HG03442 (cell line): ENCODE measurements around the gene TNS2.

ENCODE experiments used
- ATAC-seq: cut with Tn5 transposase; IDR thresholded peaks from one replicate; pipeline ENCODE4 v1.9.1; 2021; ENCODE audit warnings: mild to moderate bottlenecking, moderate library complexity; ENCODE audit not compliant: unreplicated experiment

The TNS2 gene

GRCh38 chr12:53044052-53044581 lies 5.7 kb upstream of the TNS2 start:
- ATAC-seq: no peak

- no peak for ATAC-seq
Measured at GRCh38 chr12:53044896-53045695, 4.8 kb upstream of the TNS2 start.

GRCh38 chr12:53045696-53046045 lies 4.2 kb upstream of the TNS2 start:
- ATAC-seq: no peak

- peak; percentile 31 for ATAC-seq
Measured at GRCh38 chr12:53046655-53047220, 3.1 kb upstream of the TNS2 start.

GRCh38 chr12:53047221-53048032 lies 2.4 kb upstream of the TNS2 start:
- peak; percentile 71 for ATAC-seq

GRCh38 chr12:53048033-53048779 lies 1.7 kb upstream of the TNS2 start:
- ATAC-seq: no peak

- ATAC-seq: no peak
Measured at GRCh38 chr12:53048780-53049401, 974 bp upstream of the TNS2 start.

- ATAC-seq: no peak
Measured at GRCh38 chr12:53050426-53051057, 677 bp downstream of the TNS2 start.

GRCh38 chr12:53051058-53051880 lies 1.4 kb downstream of the TNS2 start:
- ATAC-seq: no peak

GRCh38 chr12:53051881-53052412 lies 2.1 kb downstream of the TNS2 start:
- ATAC-seq: no peak

GRCh38 chr12:53052419-53053217 lies 2.8 kb downstream of the TNS2 start:
- ATAC-seq: no peak

- ATAC-seq: no peak
Measured at GRCh38 chr12:53053218-53054111, 3.6 kb downstream of the TNS2 start.

- peak; percentile 79 for ATAC-seq
Measured at GRCh38 chr12:53054112-53054878, 4.4 kb downstream of the TNS2 start.

- ATAC-seq: no peak
Measured at GRCh38 chr12:53055471-53056266, 5.8 kb downstream of the TNS2 start.

GRCh38 chr12:53056296-53056695 lies 6.4 kb downstream of the TNS2 start:
- ATAC-seq: no peak
